ENCODE data around the gene WDR93.

DNA sequence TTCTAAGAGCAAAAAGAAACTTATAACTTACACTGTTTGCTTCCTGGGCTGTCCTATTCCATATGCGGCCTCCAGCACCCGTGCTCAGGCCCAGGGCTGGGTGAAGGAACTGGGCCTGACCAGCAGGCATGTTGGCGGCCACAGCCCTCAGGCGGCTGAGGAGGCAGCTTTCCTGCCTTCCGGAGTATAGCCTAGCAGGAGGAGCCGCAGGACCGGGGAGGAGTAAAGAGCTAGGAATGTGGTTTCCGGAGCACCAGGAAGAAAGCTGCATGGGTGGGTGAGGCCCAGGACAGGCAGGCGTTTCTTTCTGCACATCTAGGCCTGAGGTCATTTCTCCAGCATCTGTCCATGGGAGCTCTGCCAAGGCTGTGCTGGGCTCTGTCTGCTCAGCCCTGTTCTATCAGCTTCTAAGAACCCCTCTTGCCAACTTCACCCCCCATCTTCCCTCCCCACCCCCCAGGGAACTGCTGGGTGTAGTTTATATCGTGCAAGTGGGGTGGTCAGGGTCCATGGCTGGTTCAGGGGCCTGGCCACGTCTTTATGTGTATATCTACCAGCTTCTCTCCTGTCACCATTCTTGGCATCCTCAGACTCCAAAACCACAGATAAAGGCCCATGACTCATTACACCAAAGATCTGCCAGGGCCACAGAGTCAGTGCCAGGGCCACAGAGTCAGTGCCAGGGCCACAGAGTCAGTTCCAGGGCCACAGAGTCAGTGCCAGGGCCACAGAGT lies 27.6 kb upstream of the WDR93 start:
- TF ChIP-seq, protein P1, sequence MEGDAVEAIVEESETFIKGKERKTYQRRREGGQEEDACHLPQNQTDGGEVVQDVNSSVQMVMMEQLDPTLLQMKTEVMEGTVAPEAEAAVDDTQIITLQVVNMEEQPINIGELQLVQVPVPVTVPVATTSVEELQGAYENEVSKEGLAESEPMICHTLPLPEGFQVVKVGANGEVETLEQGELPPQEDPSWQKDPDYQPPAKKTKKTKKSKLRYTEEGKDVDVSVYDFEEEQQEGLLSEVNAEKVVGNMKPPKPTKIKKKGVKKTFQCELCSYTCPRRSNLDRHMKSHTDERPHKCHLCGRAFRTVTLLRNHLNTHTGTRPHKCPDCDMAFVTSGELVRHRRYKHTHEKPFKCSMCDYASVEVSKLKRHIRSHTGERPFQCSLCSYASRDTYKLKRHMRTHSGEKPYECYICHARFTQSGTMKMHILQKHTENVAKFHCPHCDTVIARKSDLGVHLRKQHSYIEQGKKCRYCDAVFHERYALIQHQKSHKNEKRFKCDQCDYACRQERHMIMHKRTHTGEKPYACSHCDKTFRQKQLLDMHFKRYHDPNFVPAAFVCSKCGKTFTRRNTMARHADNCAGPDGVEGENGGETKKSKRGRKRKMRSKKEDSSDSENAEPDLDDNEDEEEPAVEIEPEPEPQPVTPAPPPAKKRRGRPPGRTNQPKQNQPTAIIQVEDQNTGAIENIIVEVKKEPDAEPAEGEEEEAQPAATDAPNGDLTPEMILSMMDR (IDR thresholded peaks at IDR 0.05): no peak
- no peak for TF ChIP-seq ELK1 (IDR thresholded peaks at IDR 0.05; ENCODE audit: low read depth, low read length)
- TF ChIP-seq, protein P2, sequence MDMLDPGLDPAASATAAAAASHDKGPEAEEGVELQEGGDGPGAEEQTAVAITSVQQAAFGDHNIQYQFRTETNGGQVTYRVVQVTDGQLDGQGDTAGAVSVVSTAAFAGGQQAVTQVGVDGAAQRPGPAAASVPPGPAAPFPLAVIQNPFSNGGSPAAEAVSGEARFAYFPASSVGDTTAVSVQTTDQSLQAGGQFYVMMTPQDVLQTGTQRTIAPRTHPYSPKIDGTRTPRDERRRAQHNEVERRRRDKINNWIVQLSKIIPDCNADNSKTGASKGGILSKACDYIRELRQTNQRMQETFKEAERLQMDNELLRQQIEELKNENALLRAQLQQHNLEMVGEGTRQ (IDR thresholded peaks at IDR 0.05): no peak
- TF ChIP-seq RNF2 (IDR thresholded peaks at IDR 0.05; ENCODE audit: borderline replicate concordance, low read depth): no peak
- no peak for TF ChIP-seq POLR2A (IDR thresholded peaks at IDR 0.05; ENCODE audit: low read length)
- TF ChIP-seq EP300 (IDR thresholded peaks at IDR 0.05): no peak
- TF ChIP-seq, protein P3, sequence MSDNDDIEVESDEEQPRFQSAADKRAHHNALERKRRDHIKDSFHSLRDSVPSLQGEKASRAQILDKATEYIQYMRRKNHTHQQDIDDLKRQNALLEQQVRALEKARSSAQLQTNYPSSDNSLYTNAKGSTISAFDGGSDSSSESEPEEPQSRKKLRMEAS (IDR thresholded peaks at IDR 0.05): no peak
- no peak for TF ChIP-seq NR3C1 (IDR thresholded peaks at IDR 0.05)
- TF ChIP-seq MYC (IDR thresholded peaks at IDR 0.05; ENCODE audit: borderline replicate concordance, low read length): no peak
- no peak for TF ChIP-seq SMC3 (IDR thresholded peaks at IDR 0.05)

Data from A549 (cell line).